Activated T-cell treated with anti-CD3 and anti-CD28 coated beads for 24 hours (primary cell): ENCODE results near the gene ANGEL1.

Experiments used
- DNase-seq: peaks from one replicate; pipeline ENCODE4 v3.0.0-alpha.2; 2020; ENCODE audit warnings: low read depth

Gene ANGEL1

DNA sequence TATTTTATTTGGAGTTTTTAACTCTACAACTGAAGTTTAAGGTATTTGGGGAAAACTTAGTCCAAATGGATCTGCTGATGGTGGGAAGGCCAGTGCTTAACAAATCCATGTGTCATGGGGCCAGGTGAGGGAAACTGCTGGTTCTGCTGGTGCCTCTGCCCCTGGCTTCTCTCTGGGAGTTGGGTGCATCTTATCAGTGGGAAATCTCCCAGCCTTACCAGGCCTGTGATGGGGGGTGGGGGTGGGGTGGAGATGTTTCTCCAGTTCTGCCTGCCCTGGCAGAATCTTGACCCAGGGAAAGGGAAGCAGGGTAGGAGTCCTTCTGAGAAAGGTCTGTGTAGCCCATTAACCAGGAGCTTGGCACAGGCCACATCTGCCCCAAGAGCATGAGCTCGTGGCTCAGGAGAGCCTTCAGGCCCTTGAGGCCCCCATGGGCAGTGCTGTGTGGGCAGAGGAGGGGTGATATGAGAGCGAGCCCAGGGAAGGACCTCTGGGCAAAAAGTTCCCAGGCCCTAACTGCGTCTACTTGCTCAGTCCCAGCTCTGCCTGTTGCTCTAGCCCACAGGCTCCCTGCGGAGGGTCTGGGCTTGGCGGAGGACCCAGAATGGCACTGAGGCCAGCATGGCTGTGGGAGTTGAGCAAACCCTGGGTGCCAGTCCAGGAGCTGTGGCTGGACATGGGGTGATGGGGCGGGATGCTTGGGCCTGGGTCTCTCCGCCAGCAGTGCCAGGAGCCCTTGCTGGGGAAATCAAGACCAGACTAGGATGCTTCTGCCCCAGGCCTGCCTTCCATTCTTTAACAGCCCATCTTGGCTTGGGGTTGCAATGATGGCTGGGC is 33.2 kb downstream of the ANGEL1 start:
- DNase-seq = no peak

DNA sequence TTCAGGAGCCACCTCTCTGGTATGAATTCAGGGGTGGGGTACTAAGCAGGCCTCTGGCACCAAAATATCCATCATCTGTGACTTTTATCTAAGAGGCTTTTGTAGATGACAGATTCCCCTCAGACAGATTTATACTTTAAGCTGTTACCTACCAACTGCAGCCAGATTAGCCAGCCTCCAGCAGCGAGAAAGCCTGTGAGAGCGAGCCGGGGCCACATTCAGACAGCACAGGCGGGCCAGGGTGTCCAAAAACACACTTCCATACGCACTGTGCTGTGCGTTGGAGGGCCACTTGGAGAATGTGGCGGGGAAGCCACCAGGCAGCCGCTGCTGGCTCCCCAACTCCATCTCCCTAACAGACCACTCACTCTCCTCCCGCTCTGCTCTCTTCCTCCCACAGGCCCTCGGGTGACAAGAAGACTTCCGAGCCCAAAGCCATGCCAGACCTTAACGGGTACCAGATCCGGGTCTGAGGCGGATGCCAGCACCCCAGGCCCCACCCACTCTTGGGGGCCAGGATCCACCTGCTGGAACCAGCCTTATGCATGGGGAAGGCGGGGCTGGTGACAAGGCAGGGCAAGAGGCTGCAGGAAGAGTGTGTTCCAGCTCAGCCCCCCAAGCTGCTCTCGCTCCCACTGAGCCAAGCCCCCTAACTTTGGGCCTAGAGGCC is 34.0 kb downstream of the ANGEL1 start:
- no peak for DNase-seq

DNA sequence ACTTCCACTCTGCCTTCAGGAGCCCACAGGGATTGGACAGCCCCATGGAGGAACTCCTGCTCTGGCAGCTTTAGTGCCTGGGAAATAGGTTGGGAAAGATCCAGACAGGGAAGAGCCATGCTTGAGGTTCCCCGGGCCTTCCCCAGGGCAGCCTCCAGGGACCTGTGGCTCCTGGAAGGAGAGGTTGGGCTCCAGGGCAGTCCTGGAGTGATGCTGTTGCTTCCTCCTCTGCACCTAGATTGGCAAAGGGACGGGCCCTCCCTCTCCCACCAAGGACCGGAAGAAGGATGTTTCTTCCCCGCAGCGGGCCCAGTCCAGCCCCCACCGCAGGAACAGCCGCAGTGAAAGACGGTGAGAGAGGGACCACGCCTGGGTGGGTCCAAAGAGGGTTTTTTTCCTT is 35.0 kb downstream of the ANGEL1 start:
- no peak for DNase-seq

DNA sequence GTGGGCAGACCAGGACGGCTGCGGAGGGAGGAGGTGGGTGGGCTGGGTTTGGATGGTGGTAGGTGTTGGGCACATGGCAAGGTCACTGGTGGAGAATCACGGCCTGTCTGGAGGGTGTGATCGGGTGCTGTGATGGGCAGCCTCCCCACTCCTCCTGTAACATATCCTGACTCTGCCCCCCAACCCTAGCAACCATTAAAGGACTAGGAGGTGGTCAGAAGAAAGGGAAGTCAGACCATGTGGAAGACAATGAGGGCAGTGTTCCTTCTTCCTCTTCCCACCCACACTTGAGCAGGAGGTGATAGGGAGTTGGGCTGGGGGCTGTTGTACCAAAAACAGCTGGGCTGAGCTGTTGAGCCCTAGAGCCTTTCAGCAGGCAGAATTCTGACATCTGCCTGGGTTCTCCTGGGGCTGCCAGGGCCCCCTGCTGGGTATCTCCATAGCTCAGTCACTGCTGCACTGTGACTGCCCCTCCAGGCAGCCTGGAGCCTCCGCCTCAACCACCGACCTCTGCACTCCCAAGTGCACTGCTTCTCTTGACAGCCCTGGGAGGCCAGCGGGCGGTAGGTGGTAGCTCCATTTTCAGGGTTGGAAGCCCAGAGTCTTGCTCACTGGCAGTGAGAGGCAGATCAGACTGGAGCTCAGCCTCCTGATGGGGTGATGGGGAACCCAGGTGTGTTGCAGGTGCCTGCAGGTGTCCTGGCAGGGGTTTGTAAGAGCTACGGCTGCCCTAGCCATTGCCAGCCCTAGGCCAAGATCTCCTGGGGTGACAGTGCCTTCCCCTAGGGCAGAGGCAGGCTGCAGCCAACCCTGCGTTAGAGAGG is 36.0 kb downstream of the ANGEL1 start:
- DNase-seq = no peak

DNA sequence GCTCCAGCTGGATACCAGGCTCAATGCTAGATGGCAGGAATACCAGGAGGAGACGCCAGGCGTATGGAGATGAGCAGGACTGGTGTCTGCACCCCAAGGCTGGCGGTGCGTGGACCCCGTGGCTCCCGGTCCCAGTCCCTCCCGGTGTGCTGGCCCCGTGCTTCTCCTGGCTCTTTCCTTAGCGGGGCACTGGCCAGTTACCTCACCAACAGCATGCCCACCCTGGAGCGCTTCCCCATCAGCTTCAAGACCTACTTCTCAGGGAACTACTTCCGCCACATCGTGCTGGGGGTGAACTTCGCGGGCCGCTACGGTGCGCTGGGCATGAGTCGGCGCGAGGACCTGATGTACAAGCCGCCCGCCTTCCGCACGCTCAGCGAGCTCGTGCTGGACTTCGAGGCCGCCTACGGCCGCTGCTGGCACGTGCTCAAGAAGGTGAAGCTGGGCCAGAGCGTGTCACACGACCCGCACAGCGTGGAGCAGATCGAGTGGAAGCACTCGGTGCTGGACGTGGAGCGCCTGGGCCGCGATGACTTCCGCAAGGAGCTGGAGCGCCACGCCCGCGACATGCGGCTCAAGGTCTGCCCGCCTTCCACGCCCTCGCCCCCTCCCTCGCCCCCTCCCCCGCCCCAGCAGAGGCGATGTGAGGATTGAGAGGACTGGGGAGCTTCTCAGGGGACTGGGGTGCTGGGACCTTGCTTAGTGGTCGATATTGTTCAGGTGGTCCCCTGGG is 36.8 kb downstream of the ANGEL1 start:
- no peak for DNase-seq

DNA sequence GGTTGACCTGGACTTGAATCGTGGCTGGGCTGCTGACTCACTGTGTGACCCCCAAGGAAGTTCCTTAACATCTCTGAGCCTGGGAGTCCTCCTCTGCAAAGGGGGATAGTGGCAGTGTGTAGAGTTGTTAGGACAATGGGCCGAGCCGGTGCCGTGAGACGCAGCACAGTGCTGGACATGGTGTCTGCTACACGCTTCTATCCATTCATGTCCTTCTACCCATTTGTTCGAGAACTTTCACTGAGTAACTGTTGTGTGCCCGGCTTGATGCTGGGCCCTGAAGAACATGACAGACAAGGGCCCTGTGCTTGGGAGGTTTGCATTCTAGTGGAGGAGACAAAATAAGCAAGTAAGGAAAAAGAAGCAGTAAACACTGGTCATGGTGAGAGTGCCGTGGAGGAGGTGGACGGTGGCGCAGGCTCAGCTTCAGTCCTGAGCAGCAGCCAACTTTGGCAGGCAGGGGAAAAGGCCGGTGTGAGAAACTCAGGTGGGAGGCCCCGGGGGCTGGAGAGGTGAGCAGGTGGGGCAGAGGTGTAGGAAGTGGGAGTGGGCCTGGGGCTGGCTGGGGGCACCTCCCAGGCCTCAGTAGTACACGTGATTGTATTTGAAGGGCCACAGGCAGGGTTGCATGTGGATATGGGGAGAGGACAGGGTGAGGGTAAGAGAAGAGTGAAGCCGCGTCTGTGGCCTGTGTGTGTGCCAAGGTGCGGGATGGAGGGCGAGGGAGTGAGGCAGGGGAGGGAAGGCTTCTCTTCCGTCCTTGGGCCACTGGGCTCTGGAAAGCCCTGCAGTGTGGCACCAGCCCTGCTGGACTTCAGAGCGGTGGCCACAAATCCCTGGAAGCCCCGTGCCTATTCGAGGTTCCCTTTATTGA is 37.6 kb downstream of the ANGEL1 start:
- no peak for DNase-seq

DNA sequence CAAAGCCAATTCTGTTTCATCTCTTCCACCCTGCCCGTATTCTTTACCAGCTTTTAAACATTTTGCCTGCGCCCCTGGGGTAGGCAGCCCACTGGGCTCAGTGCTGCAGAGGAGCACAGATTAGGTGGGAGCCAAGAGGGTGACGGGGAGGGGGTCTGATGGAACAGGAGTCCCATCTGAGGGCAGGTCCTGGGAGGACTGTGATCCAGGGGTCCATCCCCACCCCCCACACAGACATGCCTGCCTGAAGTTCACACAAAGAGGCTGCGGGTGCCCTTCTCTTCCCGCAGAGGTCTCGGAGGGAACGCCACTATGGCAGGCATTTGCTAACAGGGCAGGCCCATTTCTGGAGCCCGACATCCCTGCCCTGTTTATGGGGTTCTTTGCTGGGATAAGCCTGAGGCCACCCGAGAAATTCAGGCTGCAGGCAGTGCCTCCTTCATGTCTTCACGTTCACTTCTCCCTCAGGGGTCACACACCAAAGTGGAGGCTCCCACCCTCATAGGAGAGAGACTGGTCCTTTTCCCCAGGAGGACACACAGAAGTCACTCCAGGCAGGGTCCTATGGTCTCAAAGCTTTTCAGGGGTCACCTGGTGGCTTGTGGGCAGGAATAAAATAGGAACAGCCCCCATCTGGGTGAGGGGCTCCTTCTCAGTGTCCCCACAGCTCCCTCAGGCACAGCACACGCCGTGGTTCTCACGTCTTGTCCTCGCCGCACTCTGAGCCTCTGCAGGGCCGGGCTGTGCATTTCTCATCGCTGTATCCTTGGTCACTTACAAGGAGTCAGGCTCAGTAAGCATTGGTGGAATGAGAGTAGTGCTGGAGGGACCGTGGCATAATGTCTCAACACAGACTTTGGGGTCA is 38.5 kb downstream of the ANGEL1 start:
- DNase-seq = no peak

DNA sequence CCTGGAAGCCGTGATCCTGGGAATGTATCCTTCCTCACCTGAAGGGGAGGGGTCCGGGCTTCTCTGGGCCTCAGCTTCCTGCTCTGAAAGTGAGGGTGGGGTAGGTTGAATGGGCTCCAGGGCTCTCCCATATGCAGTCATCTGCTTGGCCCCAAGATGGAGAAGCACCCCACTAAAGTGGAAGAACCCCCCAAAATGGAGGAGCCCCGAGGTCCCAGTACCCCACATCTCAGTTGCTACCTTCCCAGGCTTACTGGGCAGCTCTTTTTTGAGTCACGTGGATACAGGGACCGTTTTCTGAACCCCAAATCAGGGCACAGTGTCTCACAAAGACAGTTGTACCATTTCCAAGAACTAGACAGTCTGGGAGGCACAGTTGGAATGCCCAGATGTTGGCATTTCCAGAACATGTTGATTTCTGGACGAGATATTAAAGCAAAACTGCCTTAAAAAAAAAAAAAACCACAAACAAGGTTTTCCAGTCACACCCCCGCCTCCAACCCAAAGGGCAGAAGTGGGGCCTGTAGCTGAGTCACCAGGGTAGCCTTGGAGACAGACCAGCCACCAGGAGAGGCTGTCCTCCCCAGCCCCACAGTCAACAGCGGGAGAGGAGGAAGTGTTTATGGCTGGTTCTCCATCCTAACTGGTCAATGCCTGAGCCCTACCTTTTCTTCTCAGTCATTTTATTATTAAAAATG is 39.3 kb downstream of the ANGEL1 start:
- no peak for DNase-seq

DNA sequence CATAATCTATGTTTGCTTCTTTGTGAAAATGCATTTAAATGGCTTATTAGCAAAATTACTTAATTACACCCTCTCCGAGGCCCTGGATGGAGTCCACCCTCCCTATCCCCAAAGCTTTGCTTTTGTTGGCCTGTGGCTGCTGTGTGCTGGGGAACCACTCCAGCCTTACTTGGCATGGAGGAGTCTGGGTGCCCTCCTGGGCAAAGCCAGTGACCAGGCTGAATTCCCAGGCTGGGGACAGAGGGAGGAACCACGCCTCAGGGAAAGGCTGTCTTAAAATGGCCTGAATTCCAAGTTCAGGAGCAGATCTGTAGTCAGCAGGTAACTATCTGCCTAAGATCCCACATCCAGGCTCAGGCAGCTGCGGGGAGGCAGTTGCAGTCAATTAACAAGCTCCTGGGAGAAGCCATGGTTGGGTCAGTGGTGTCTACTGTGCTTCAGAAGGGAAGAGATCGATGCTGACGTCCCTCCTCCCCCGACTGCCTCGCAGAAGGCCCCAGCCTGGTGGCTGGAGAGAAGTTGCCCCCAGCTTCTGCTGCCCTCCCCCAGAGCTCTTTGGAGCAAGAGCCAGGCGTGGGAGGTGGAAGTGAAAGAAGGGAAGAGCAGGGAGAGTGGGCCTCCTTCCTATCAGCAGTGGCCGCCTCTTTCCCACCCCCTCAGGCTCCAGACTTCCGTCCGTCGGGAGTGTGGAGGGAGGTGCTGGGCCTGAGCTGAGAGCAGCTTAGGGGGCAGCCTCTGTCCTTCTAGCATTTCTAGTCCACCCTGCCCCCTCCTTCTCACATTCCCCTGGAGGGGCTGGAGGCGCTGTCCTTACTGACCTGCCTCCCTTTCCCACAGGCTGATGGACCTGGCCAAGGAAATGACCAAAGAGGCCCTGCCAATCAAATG is 40.1 kb downstream of the ANGEL1 start:
- DNase-seq = no peak

DNA sequence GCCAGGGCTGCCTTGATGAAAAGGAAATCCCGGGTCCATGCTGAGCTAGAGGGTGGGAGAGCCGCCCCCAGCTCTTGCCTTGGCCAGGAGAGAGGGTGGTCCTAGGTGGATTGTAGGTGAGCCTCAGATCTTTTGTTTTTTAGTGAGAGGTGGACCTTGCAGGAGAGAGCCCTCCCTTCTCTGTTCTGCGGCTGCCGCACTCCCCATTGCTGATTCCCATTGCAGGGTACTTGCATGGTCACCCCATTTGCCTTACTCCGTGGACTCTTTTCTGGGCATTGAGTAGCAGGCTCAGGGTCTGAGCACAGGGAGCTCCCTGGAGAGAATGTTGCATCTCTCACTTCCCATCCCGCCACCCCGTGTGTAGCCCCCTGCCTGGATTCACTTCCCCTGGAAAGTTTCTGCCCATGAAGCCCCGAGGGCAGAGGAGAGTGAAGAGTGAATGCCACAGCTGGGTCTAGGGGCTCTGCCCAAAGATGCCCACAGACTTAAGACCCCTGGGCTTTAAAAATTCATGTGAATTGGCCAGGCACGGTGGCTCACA is 41.2 kb downstream of the ANGEL1 start:
- DNase-seq = no peak

DNA sequence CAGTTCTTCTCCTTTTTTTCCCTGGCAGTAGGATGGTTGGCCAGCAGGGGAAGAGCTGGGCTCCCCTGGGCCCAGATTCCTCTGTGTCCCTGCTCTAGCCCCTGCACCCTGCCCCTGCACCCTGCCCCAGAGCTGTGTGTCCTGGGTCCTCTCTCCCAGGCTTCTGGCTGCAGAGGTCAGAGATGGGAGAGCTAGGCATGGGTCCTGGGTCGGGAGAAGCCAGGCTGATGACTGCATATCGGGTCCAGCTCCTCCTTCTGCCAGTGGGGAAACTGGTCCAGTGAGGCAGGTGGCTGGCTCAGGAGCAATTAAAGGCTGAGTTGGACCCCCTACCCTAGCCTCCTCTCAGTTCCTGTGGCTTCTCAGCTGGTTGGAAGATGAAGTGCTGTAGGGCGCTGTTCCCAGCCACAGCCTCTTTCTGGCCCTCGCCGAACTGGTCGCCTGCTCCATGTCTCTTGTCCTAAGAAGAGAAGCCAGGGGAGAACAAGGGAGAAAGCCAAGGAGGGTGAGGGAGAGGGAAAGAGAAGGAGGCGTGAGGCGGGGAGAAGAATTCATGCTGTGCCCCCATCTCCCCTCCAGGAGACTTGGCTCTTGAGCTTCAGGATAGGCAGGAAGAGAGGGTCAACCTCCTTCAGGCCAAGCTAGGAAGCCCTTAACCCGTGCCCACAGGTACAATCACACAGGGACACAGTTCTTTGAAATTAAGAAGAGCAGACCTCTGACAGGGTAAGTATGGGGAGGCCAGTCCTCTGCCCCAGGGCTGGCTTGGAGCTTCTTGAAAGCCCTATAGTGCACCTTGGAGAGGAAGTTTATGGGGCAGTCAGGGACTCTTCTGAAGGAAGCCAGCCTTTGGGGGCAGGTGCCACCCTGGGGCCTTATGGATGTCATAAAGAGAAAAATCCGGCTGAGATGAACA is 41.9 kb downstream of the ANGEL1 start:
- no peak for DNase-seq

DNA sequence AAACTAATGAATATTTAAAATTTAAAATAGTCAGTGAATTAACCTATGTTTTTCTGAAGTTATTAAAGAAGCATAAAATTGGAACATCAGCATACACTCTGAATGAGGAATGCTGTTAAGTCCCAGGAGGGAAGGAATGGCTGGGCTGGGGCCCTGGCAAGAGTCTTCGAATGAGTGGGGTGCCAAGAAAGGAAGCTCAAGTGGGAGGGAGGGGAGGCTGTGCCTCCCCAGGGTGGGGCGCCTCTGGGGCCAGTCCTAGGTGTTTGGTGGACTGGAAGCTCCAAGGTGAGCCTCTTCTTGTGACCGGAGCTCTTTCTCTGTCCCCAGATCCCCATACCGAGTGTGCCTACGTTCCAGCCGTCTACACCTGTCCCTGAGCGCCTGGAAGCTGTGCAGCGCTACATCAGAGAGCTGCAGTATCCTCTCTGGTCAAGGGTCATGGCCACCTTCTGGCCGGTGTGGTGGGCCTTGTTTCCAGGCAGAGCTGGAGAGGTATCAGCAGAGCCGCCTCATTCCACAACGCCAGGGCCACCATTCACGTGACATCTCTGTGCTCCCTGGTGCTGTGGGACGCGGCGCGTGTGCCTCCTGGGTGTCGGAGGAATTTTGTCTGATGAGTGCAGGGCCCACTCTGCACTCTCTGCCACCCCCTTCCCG is 42.9 kb downstream of the ANGEL1 start:
- DNase-seq = no peak

DNA sequence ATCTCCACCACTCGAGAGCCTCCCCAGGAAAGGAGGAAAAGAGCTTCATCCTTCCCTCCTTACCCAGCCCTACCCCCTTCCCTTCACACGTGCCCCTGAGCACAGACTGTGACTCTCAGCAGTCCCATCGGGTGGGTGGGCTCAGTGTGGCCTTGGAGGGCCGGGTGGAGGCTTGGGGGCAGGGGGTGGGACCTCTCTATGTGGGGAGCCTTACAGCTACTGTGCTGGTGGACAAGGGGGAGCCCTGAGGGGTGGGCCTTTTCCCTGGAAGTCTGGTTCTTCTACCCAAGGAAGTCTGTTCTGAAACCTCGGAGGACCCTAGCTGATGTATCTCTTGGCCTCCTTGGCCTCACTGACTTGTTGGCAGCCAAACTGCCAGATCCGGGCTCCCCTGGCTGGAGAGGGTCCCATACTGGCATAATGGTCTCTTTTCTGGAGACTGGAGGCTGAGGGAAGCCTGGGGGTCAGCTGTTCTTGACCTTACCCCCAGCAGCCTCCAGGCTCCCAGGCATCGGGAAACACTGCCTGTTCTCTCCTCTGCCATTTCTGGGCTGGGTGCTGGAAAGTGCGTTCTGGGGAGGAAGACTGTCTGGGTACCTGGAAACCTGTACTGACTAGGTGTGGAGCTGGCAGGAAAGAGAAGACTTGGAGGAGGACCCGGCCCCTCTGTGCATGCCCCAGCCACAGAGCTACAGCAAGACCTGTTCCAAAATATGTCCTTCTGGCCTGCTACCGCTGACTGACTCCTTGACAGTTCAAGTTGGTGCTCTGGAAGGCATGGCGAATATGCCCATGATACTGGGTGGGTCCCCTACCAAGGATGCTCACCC is 43.8 kb downstream of the ANGEL1 start:
- no peak for DNase-seq

DNA sequence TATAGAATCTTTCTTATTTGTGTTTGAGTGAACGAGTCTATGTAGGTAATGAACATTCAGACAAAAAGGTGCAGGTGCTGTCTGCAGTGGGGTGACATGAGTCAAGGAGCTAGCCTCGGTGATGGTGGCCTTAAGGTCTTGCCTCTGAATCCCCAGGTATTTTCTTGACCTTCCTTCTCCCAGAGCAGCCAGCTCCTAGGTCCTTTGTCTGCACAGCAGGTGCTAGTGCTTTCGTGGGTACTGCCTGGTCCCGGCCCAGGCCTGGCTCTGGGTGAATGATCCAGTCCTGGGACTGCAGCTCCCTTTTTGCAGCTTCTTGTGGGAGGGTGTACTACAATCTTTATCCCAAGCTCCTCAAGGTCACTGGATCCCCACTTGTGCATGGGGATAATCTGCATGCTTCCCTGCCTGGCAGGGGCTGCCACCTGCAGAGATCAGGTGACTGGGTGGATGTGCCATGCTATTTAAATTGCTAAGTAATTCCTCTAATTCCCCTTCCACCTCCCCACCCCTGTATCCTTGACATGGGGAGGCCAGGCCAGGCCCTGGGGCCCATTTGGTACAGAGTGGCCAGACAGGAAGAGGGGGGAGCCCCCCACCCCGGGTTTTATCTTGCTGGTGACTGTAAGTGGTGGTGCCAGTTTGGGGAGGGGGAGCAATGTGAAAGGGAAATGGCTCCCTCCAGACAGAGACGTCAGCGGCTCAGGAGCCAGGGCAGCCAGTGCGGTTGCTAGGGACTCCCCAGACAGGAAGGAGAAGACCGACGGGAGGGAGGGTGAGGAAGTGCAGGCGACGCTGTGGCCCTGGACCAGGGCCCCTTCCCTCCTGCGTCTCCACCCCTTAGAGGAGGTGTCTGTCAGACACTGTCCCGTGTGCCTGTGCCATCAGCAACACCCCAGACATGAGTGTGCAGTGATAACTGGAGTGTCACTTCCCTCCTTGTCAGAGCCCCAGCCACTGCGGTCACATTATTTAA is 44.7 kb downstream of the ANGEL1 start:
- DNase-seq = peak; percentile 28
